ENCODE data around the gene ZMYM2.

DNA sequence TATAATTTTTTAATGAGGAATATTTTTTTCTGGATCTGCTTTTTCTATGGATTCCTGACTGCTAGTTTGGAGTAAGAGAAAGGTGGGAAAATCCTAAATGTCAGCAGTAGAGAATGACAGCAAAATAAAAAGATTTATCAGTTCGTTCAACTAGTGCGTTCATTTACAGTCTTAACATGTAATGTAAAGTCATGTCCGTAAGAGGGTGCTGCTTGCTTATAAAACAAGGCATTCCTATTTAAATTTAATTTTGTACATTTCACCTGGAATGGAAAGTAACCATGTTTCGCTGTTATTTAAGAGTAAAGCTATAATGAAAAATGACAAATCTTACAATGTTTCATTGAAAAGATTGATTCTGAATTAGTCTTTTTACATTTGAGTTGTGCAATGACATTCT, 76.6 kb downstream of the ZMYM2 start:
- TF ChIP-seq, protein P1, sequence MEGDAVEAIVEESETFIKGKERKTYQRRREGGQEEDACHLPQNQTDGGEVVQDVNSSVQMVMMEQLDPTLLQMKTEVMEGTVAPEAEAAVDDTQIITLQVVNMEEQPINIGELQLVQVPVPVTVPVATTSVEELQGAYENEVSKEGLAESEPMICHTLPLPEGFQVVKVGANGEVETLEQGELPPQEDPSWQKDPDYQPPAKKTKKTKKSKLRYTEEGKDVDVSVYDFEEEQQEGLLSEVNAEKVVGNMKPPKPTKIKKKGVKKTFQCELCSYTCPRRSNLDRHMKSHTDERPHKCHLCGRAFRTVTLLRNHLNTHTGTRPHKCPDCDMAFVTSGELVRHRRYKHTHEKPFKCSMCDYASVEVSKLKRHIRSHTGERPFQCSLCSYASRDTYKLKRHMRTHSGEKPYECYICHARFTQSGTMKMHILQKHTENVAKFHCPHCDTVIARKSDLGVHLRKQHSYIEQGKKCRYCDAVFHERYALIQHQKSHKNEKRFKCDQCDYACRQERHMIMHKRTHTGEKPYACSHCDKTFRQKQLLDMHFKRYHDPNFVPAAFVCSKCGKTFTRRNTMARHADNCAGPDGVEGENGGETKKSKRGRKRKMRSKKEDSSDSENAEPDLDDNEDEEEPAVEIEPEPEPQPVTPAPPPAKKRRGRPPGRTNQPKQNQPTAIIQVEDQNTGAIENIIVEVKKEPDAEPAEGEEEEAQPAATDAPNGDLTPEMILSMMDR (IDR thresholded peaks at IDR 0.05): no peak
- no peak for TF ChIP-seq POLR2A (IDR thresholded peaks at IDR 0.05)
- no peak for TF ChIP-seq POLR2AphosphoS5 (IDR thresholded peaks at IDR 0.05)
- no peak for TF ChIP-seq EP300 (IDR thresholded peaks at IDR 0.05)
